Measurements from ENCODE around the gene BRD7. TPM values are rescaled to one million over a fixed set of nuclear protein-coding genes. Genes with fewer than 3 reads are reported as not detected.

Gene BRD7
- total and polyA plus RNA-seq, 11 donors = 29.8 to 49.7 (median 43.7) TPM

DNA sequence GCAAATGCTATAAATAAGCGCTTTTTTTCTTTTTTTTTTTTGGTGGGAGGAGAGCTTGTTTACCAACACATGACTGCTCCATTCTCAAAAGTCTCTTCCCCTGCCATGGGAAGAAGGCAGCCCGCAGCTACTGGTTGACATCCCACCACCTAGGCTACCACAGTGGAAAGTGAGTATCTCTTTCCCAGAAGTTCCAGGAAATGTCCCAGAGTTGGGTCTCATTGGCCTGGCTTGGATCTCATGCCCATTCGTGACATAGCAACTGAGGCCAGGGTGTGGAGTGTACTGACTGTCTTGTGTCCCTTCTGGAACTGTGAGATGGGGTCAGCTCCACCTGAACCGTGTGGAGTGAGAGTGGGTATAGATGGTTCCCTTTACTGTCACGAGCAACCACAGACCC, 29.5 kb upstream of the BRD7 start:
- intact Hi-C loops (cut with DNase I) = no loop called here
- DNase-seq = no peak
- WGBS, 4 donors = 80 to 88% (median 84%) methylated on average over 5 of the region's 5 CpGs
- H3K4me3 ChIP-seq = no peak overlapping the region
- H3K27ac ChIP-seq = no peak overlapping the region
- TF ChIP-seq, protein P1, sequence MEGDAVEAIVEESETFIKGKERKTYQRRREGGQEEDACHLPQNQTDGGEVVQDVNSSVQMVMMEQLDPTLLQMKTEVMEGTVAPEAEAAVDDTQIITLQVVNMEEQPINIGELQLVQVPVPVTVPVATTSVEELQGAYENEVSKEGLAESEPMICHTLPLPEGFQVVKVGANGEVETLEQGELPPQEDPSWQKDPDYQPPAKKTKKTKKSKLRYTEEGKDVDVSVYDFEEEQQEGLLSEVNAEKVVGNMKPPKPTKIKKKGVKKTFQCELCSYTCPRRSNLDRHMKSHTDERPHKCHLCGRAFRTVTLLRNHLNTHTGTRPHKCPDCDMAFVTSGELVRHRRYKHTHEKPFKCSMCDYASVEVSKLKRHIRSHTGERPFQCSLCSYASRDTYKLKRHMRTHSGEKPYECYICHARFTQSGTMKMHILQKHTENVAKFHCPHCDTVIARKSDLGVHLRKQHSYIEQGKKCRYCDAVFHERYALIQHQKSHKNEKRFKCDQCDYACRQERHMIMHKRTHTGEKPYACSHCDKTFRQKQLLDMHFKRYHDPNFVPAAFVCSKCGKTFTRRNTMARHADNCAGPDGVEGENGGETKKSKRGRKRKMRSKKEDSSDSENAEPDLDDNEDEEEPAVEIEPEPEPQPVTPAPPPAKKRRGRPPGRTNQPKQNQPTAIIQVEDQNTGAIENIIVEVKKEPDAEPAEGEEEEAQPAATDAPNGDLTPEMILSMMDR (IDR thresholded peaks at IDR 0.05) = no peak
- no peak for TF ChIP-seq POLR2A (IDR thresholded peaks at IDR 0.05)
- ATAC-seq = no peak
- H3K36me3 ChIP-seq = no peaks in the 10 kb centered on the region
- H3K27me3 ChIP-seq = peaks cover 0 to 6% (median 0%) of the 10 kb centered on the region in 9 donors
- peaks cover 0 to 2% (median 0%) of the 10 kb centered on the region in 12 donors for H3K4me1 ChIP-seq
- no peaks in the 10 kb centered on the region for H3K9me3 ChIP-seq

DNA sequence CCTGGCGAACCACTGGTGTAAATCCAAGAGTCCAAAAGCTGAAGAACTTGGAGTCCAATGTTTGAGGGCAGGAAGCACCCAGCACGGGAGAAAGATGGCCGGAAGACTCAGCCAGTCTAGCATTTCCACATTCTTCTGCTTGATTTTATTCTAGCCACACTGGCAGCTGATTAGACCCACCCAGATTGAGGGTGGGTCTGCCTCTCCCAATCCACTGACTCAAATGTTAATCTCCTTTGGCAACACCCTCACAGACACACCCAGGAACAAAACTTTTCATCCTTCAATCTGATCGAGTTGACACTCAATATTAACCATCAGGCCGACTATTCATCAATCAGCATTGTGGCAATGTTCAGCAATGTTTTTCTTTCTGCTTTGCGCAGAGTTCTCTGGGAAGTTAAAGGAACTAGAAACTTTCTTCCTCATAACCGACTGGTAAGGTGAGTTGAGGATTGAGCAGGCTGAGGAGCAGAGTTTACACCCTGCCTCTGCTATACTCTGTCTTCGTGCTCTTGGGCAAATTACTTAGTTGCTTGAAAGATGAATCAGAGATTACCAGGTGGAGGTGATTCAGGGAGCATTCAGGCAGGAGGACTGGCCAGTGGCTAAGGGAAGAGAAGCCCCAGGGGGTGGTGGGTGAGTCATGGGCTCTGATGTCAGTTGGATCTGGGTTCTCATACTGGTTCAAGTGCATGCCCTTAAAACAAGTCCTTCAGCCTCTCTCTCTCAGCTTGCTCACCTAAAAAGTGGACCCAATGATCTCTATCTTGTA, 28.2 kb upstream of the BRD7 start:
- H3K9me3 ChIP-seq = no peaks in the 10 kb centered on the region
- TF ChIP-seq, protein P1 (IDR thresholded peaks at IDR 0.05) = no peak
- no peak for TF ChIP-seq POLR2A (IDR thresholded peaks at IDR 0.05)
- 75 to 85% (median 78%) methylated on average over 8 of the region's 8 CpGs for WGBS, 4 donors
- H3K27me3 ChIP-seq = peaks cover 0 to 8% (median 0%) of the 10 kb centered on the region in 9 donors
- H3K36me3 ChIP-seq = no peaks in the 10 kb centered on the region
- intact Hi-C loops (cut with DNase I) = no loop called here
- H3K27ac ChIP-seq = no peak overlapping the region
- H3K4me3 ChIP-seq = no peak overlapping the region
- DNase-seq = no peak
- no peak for ATAC-seq
- H3K4me1 ChIP-seq = no peaks in the 10 kb centered on the region

DNA sequence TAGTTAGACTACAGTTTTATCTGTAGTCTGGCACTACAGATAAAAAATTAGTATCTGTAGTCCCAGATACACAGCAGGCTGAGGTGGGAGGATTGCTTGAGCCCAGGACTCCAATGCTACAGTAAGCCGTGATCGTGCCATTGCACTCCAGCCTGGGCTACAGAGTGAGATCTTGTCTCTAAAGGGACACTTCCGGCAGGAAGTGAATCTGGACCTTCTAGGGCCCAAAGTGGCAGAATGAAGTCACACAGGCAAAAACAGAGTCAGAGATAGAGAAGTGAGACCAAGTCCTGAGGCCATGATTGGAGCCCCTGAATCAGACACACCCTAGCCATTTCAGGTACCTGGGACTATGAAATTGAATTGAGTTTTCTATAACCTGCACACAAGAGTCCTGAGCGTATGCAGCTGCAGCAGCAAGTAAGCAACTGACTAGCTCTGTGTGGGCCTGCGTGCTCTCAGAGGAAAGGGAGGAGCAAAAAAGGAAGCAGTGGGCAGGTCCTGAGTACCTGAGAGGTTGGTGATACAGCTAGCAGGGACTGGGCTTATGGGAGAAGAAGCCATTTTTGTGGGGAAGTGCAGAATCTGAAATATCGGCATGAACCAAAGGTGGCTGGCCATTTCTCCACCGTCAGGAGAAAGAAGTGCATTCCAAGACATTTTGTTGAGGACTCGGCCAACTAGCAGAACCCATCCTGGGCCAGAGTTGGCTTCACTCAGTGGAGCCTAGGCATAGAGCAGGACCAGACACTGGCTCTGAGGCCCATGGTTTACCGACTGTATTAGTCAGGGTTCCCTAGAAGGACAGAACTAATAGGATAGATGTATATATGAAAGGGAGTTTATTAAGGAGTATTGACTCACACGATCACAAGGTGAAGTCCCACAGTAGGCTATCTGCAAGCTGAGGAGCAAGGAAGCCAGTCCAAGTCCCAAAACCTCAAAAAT, 27.2 kb upstream of the BRD7 start:
- no peaks in the 10 kb centered on the region for H3K9me3 ChIP-seq
- no peak overlapping the region for H3K4me3 ChIP-seq
- 81 to 84% (median 84%) methylated on average over 10 of the region's 10 CpGs for WGBS, 4 donors
- no peak overlapping the region for H3K27ac ChIP-seq
- ATAC-seq (no peak), DNase-seq (no peak)
- TF ChIP-seq POLR2A (IDR thresholded peaks at IDR 0.05) = no peak
- TF ChIP-seq, protein P1 (IDR thresholded peaks at IDR 0.05) = no peak
- no peaks in the 10 kb centered on the region for H3K4me1 ChIP-seq
- no peaks in the 10 kb centered on the region for H3K36me3 ChIP-seq
- peaks cover 0 to 8% (median 0%) of the 10 kb centered on the region in 9 donors for H3K27me3 ChIP-seq
- intact Hi-C loops (cut with DNase I) = no loop called here

Data from heart left ventricle (tissue), 16 donors.